Lower leg skin (tissue), 3 donors: ENCODE measurements around the gene TRPC4.

Source experiments
- POLR2A ChIP-seq, 2 donors: fragments of 450-650 bp; IDR thresholded peaks; one replicate each; pipeline ENCODE4 v1.6.1; 2016 to 2017; ENCODE audit warnings: antibody characterized with exemption in 2 of 2, mild to moderate bottlenecking in 1 of 2, moderate library complexity in 1 of 2
- TF ChIP-seq, protein P1 (sequence below), 3 donors: fragments of 450-650 bp; IDR thresholded peaks; one replicate each; pipeline ENCODE4 v1.5.1; 2016; ENCODE audit warnings: antibody characterized with exemption in 3 of 3, mild to moderate bottlenecking in 3 of 3, moderate library complexity in 2 of 3

DNA sequence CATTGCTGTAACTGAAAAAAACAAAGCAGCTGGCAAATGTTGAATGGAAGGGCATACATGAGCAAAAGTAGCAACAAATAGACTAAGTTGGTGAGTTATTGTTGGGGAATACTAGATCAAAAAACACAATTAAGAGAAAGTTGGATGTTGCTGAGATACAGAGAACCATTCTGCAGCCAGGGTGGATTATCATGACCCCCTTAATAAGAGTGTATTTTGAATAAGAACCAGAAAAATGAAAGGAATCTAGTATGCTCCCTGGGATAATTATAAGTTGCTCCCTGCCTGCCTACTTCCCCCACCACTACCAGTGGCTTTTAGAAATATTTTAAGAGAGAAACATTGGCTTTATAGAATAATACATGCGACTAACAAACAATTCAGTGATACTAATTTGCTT lies 14.5 kb upstream of the TRPC4 start:
- TF ChIP-seq, protein P1, sequence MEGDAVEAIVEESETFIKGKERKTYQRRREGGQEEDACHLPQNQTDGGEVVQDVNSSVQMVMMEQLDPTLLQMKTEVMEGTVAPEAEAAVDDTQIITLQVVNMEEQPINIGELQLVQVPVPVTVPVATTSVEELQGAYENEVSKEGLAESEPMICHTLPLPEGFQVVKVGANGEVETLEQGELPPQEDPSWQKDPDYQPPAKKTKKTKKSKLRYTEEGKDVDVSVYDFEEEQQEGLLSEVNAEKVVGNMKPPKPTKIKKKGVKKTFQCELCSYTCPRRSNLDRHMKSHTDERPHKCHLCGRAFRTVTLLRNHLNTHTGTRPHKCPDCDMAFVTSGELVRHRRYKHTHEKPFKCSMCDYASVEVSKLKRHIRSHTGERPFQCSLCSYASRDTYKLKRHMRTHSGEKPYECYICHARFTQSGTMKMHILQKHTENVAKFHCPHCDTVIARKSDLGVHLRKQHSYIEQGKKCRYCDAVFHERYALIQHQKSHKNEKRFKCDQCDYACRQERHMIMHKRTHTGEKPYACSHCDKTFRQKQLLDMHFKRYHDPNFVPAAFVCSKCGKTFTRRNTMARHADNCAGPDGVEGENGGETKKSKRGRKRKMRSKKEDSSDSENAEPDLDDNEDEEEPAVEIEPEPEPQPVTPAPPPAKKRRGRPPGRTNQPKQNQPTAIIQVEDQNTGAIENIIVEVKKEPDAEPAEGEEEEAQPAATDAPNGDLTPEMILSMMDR (IDR thresholded peaks at IDR 0.05): no peak
- TF ChIP-seq POLR2A (IDR thresholded peaks at IDR 0.05): no peak
